Suprapubic skin (tissue), 3 donors: Measurements from ENCODE around the gene PAPSS2.

Source experiments
- POLR2AphosphoS5 ChIP-seq, 3 donors: sonication (generic); formaldehyde crosslinking; IDR thresholded peaks; one replicate each; pipeline ENCODE4 v1.6.1; 2017; ENCODE audit warnings: antibody characterized with exemption in 3 of 3
- TF ChIP-seq, protein P1 (sequence below), 2 donors: fragments of 200-600 bp in 1 of 2; fragments of 450-650 bp in 1 of 2; sonication (generic) in 1 of 2; IDR thresholded peaks; one replicate each; pipeline ENCODE4 v1.5.1; 2016 to 2019; ENCODE audit warnings: antibody characterized with exemption in 2 of 2, mild to moderate bottlenecking in 1 of 2, moderate library complexity in 1 of 2

DNA sequence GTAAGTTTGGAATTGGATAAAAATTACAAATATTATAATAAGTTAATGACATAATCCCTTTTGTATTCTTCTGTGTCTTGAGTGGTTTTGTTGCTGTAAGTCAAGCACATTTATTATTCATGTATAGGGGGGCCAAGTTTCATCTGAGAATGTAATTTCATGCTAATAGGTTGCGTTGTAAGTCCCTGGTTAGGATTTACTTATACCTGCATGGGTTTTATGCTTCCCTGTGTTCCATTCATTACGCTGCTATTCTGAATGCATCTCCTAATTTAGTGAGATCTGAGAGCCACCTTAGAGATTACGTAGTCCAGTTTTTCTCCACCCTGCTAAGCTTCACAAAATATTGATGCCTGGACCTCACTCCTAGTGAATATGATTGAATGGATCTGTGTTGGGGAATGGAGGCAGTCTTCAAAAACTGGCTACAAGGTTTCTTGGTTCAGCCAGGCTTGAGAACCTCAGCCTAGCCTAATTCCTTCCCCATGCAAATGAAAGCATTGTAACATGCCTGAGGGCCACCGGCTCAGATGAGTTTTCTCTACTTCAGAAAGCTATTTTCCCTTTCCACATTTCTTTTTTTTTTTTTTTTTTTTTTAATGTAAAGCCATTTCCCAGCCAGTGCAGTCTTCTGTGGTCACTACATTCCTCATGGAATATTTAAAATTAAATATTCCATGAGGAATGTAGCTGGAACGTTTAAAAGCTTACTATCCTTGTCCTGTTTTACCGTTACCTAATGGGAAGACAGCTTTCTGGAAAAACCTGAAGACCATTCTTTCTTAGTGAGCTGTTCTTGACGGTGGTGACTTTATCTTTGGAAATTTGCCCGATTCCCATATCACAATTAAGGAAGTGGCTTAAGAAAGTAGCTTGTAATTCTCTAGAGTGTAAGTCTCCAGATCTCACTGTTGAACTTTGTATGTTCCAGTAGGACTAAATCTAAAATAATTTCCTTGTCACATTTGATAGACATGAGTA lies 16.0 kb downstream of the PAPSS2 start:
- TF ChIP-seq, protein P1, sequence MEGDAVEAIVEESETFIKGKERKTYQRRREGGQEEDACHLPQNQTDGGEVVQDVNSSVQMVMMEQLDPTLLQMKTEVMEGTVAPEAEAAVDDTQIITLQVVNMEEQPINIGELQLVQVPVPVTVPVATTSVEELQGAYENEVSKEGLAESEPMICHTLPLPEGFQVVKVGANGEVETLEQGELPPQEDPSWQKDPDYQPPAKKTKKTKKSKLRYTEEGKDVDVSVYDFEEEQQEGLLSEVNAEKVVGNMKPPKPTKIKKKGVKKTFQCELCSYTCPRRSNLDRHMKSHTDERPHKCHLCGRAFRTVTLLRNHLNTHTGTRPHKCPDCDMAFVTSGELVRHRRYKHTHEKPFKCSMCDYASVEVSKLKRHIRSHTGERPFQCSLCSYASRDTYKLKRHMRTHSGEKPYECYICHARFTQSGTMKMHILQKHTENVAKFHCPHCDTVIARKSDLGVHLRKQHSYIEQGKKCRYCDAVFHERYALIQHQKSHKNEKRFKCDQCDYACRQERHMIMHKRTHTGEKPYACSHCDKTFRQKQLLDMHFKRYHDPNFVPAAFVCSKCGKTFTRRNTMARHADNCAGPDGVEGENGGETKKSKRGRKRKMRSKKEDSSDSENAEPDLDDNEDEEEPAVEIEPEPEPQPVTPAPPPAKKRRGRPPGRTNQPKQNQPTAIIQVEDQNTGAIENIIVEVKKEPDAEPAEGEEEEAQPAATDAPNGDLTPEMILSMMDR (IDR thresholded peaks at IDR 0.05): no peak
- TF ChIP-seq POLR2AphosphoS5 (IDR thresholded peaks at IDR 0.05): no peak
